Glutamatergic neuron (in vitro differentiated cells): ENCODE results near the gene ALDH8A1. TPM values are rescaled to one million over a fixed set of nuclear protein-coding genes. Genes with fewer than 3 reads are reported as not detected.

Experiments
- DNase-seq: peaks from one replicate; pipeline ENCODE4 v3.0.0; 2022
- H3K27ac Mint-ChIP-seq: one replicate; pipeline ENCODE4 v1.8.0; 2020; ENCODE audit warnings: mild to moderate bottlenecking, mixed read lengths, inconsistent platforms; ENCODE audit not compliant: unreplicated experiment
- H3K27me3 Mint-ChIP-seq: one replicate; pipeline ENCODE4 v1.8.0; 2020; ENCODE audit warnings: mild to moderate bottlenecking, moderate library complexity, mixed read lengths, inconsistent platforms; ENCODE audit not compliant: unreplicated experiment
- H3K36me3 Mint-ChIP-seq: one replicate; pipeline ENCODE4 v1.8.0; 2020; ENCODE audit warnings: mild to moderate bottlenecking, mixed read lengths, inconsistent platforms; ENCODE audit not compliant: unreplicated experiment
- H3K4me1 Mint-ChIP-seq: one replicate; pipeline ENCODE4 v1.8.0; 2020; ENCODE audit warnings: mild to moderate bottlenecking, low read depth, mixed read lengths, inconsistent platforms; ENCODE audit not compliant: unreplicated experiment
- H3K4me3 Mint-ChIP-seq: one replicate; pipeline ENCODE4 v1.8.0; 2020; ENCODE audit warnings: mild to moderate bottlenecking, mixed read lengths, inconsistent platforms; ENCODE audit not compliant: unreplicated experiment
- H3K9me3 Mint-ChIP-seq: one replicate; pipeline ENCODE4 v1.8.0; 2020; ENCODE audit warnings: mild to moderate bottlenecking, moderate library complexity, mixed read lengths, inconsistent platforms; ENCODE audit not compliant: unreplicated experiment
- total RNA-seq: library from RNA; stranded (reverse); fragmentation: NEBNext Ultra II Directional; extraction: Animal tissue kit (Norgen Biotek cat#: 25700); gene quantifications from one replicate; pipeline ENCODE4 v1.2.1, GENCODE V29; 2021; ENCODE audit not compliant: unreplicated experiment
- TF ChIP-seq, protein P1 (sequence below): fragments of 200-600 bp; sonication (generic); IDR thresholded peaks from one replicate; pipeline ENCODE4 v1.5.0; 2021; ENCODE audit not compliant: partially characterized antibody, unreplicated experiment

Gene ALDH8A1
- total RNA-seq, 1 donor from 2014 or later = 1.8 TPM

DNA sequence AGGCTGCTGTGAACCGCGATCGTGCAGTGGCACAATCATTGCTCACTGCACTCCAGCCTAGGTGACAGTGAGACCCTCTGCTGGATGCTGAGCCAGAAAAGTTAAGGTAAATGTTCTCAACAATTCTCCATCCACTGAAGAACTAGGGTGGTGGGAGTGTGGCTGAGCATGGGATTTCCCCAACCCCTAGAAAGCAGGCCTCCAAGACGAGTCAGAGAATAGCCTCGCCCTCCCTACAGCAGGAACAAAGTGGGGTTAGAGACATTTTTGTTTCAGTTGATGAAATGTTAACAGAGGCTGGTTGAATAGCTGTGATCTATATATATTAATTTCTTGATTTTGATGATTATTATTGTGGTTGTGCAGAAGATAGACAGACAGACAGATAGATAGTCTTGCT lies 6.1 kb upstream of the ALDH8A1 start:
- Mint-ChIP-seq H3K36me3 (peaks cover 8% of the 10 kb centered on the region), H3K4me3 (no peak overlapping the region)

DNA sequence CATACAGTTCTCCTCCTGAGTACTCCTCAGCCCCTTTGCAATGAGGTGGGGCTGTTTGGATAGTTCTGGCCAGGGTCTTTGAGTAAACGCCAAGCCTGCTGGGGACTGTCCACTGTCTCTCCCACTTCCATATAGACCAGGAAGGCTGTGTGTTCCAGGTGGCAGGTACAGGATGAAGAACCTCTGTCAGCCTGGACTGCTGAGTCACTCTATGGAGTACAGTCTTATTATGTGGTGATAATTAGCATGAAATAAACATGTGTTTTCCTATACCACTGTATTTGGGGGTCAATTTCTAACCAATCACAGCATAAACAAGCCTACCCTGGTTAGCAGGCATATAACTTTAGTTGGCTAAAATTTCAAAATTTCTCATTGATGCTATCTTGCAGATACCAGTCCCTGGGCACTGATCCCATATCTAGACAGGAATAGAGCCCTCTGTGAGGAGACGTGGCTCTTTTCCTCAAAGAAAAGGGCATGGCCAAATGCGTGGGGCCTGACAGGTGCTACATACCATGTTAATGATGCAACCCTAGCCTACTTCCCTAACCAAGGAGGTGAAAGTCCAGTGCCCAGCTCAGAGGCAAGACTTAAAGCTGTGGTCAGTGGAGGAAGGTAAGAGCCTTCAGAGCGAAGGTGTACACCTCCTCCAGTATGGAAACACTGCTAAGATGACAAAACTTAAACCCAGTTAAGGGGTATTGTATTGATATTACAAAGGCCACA lies 4.5 kb upstream of the ALDH8A1 start:
- Mint-ChIP-seq H3K9me3 (peaks cover 2% of the 10 kb centered on the region), H3K4me1 (no peaks in the 10 kb centered on the region), H3K27me3 (peaks cover 4% of the 10 kb centered on the region), H3K36me3 (peaks cover 5% of the 10 kb centered on the region), H3K4me3 (no peak overlapping the region), H3K27ac (no peak overlapping the region)
- TF ChIP-seq, protein P1, sequence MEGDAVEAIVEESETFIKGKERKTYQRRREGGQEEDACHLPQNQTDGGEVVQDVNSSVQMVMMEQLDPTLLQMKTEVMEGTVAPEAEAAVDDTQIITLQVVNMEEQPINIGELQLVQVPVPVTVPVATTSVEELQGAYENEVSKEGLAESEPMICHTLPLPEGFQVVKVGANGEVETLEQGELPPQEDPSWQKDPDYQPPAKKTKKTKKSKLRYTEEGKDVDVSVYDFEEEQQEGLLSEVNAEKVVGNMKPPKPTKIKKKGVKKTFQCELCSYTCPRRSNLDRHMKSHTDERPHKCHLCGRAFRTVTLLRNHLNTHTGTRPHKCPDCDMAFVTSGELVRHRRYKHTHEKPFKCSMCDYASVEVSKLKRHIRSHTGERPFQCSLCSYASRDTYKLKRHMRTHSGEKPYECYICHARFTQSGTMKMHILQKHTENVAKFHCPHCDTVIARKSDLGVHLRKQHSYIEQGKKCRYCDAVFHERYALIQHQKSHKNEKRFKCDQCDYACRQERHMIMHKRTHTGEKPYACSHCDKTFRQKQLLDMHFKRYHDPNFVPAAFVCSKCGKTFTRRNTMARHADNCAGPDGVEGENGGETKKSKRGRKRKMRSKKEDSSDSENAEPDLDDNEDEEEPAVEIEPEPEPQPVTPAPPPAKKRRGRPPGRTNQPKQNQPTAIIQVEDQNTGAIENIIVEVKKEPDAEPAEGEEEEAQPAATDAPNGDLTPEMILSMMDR = no peak
- no peak for DNase-seq

More for the DNA sequence above, 6.1 kb upstream of the ALDH8A1 start:
- Mint-ChIP-seq H3K4me1 (no peaks in the 10 kb centered on the region), H3K27me3 (peaks cover 4% of the 10 kb centered on the region), H3K9me3 (peaks cover 4% of the 10 kb centered on the region), H3K27ac (no peak overlapping the region)
- TF ChIP-seq, protein P1 = no peak
- DNase-seq = no peak

DNA sequence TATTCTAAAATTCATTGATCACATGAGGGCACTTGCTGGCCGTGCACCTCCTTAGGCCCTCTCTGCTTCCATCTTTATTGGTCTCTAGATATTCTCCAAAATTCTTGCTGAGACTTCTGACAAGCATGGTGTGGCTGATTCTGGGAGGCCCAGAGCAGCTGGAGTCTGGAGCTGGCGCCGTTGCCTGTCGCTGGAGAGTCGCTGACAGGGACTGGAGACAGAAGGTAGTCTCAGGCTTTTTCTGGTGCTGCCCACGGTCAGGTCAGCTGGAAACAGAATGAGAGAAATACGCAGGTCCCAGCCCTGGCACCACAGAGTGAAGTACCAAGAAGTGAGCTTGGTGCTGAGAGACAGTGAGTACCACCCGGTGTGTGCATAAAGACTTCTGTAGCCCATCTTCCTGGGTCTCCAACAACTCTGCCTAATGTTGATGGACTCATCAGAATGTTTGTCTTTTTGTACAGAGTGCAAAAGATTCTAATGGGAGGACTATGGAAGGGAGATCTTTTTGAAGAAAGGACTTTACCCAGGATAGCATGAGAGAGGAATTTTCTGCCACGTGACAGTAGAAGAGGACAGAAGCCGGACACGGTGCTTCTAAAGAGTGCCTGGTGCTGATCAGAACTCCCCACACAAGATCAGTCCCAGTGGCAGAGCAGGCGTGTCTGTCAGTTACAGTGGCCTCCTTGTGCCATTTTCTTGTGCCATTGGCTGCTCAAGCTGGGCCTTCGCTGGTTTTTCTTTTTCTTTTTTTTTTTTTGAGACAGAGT lies 1.8 kb upstream of the ALDH8A1 start:
- Mint-ChIP-seq H3K27ac (no peak overlapping the region), H3K36me3 (no peaks in the 10 kb centered on the region), H3K4me1 (no peaks in the 10 kb centered on the region), H3K4me3 (no peak overlapping the region), H3K27me3 (peaks cover 1% of the 10 kb centered on the region), H3K9me3 (no peaks in the 10 kb centered on the region)
- DNase-seq = no peak
- TF ChIP-seq, protein P1 = no peak

DNA sequence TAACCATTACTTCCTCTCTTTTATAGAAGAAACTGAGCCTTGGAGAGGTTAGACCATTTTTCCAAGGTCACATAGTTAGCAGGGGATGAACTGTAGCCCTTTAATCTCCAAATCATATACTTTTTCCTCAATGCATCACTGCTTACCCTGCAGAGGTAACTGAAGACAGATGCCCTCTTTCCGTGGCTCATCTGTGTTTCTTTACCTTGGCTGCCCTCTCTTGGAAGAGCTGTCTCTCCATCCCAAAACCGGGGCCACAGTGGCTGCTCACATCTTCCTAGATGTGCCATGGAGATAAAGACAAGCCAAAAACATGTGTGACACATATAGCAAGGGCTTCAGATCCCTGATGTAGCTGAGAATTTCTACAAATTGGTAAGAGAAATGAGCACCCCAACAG lies 581 bp upstream of the ALDH8A1 start:
- Mint-ChIP-seq H3K4me1 (no peaks in the 10 kb centered on the region), H3K27me3 (no peaks in the 10 kb centered on the region), H3K4me3 (no peak overlapping the region), H3K27ac (no peak overlapping the region), H3K9me3 (no peaks in the 10 kb centered on the region), H3K36me3 (no peaks in the 10 kb centered on the region)
- no peak for DNase-seq
- TF ChIP-seq, protein P1 = no peak

DNA sequence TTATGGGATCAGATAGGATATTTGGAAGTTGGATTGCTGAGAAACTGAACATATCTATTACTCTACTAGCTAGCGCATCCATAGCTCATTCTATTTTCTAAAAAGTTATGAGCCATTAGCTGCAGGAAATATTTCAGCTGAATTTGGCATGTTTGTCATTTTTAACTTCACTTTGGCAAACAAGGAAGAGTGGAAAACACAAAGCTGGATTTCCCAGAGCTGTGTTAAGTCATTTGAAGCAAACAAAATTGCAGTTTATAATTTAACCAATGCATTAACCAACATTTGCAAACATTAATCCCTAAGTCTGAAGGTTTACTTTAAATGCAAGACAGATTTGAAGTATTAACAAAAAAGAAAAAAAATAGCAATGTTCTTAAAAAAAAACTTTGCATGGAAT lies 1.2 kb downstream of the ALDH8A1 start:
- Mint-ChIP-seq H3K36me3 (no peaks in the 10 kb centered on the region), H3K27ac (no peak overlapping the region), H3K4me3 (no peak overlapping the region), H3K4me1 (no peaks in the 10 kb centered on the region), H3K9me3 (no peaks in the 10 kb centered on the region), H3K27me3 (no peaks in the 10 kb centered on the region)
- no peak for DNase-seq
- TF ChIP-seq, protein P1 = no peak
